Measurements from ENCODE around the gene SCG5.

The SCG5 gene

DNA sequence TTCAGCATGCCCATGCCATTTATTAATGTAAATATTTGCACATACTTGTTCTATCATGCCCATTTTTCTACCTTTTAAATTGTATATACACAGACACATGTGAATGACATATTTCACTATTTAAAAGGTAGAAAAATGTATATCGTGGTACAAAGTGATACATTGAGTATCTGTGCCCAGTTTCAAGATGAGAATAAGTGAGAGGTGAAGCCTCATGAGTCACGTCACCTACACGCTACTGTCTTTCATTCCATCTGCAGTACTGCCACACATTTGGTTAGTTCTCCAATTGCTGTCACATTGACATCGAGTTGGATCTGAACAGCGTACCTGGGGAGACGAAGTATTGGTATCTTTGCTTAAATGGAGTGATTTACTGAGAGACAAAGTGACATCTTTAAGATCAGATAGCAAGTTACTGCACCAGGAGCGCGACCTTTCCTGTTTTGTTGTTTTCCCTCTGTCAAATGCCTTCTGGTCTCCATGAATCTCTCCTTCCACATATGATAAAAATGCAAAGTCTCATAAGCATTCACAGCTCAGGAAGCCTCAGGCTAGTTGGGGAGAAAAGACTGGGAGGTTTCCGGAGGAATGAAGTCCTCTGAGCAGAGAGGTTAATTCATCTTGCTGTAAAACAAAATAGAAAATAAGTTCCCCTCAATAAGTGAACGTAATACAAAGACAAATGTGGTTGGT lies 88.3 kb downstream of the SCG5 start:
- ATAC-seq: no peak

DNA sequence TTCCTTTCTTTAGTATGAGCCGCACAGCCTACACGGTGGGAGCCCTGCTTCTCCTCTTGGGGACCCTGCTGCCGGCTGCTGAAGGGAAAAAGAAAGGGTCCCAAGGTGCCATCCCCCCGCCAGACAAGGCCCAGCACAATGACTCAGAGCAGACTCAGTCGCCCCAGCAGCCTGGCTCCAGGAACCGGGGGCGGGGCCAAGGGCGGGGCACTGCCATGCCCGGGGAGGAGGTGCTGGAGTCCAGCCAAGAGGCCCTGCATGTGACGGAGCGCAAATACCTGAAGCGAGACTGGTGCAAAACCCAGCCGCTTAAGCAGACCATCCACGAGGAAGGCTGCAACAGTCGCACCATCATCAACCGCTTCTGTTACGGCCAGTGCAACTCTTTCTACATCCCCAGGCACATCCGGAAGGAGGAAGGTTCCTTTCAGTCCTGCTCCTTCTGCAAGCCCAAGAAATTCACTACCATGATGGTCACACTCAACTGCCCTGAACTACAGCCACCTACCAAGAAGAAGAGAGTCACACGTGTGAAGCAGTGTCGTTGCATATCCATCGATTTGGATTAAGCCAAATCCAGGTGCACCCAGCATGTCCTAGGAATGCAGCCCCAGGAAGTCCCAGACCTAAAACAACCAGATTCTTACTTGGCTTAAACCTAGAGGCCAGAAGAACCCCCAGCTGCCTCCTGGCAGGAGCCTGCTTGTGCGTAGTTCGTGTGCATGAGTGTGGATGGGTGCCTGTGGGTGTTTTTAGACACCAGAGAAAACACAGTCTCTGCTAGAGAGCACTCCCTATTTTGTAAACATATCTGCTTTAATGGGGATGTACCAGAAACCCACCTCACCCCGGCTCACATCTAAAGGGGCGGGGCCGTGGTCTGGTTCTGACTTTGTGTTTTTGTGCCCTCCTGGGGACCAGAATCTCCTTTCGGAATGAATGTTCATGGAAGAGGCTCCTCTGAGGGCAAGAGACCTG lies 89.5 kb downstream of the SCG5 start:
- no peak for ATAC-seq

DNA sequence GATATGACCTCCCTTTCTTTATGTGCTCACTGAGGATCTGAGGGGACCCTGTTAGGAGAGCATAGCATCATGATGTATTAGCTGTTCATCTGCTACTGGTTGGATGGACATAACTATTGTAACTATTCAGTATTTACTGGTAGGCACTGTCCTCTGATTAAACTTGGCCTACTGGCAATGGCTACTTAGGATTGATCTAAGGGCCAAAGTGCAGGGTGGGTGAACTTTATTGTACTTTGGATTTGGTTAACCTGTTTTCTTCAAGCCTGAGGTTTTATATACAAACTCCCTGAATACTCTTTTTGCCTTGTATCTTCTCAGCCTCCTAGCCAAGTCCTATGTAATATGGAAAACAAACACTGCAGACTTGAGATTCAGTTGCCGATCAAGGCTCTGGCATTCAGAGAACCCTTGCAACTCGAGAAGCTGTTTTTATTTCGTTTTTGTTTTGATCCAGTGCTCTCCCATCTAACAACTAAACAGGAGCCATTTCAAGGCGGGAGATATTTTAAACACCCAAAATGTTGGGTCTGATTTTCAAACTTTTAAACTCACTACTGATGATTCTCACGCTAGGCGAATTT lies 91.2 kb downstream of the SCG5 start:
- no peak for ATAC-seq

DNA sequence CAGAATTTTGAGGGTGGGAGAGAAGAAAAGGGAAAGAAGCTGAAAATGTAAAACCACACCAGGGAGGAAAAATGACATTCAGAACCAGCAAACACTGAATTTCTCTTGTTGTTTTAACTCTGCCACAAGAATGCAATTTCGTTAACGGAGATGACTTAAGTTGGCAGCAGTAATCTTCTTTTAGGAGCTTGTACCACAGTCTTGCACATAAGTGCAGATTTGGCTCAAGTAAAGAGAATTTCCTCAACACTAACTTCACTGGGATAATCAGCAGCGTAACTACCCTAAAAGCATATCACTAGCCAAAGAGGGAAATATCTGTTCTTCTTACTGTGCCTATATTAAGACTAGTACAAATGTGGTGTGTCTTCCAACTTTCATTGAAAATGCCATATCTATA lies 91.8 kb downstream of the SCG5 start:
- no peak for ATAC-seq

DNA sequence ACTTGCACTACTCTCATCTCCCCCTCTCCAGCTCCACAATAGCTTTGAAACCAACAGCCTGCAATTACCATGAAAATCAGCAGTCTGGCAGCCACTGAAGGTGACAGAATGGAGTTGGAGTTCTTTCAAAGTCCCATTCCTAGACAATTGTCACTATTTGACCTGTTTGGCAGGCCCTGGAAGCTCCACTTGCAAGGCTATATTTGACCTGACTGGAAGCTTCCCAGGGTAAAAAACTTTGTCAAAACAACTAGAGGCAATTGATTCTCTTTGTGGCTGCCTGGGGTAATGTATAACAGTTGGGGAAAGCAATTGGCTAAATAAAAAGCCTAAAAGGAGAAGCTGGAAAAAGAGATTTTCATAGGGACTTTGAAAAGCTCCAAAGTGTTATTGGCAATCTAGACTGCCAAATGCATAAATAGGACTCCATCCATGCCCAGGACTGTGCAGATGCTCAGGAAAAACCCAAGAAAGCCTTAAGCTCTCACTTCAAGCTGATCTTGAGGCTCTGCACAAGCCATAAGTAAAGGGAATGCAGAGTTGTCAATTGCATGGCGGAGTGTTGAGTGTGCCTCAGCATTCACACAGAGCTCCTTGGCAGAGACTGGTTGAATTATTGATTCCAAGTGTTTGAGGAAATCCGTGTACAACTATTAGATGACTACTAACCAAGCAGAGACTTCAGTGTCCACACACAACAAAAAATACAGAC lies 94.6 kb downstream of the SCG5 start:
- ATAC-seq: no peak

DNA sequence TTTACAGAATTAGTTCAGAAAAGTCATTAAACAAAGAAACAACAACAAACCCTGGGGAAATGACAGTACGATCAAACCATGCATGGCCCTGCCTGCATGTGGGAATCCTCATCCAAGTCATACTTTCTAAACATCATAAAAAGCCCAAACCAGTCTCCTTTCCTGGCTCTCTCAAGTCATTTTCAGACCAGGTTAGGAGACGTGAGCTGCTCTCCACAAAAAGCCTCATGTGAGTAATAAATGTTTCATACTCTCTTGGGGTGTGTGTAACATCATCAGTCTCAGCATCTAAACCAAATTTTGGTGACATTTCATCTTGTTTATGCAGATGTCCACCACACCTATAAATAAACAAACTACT lies 95.2 kb downstream of the SCG5 start:
- no peak for ATAC-seq

DNA sequence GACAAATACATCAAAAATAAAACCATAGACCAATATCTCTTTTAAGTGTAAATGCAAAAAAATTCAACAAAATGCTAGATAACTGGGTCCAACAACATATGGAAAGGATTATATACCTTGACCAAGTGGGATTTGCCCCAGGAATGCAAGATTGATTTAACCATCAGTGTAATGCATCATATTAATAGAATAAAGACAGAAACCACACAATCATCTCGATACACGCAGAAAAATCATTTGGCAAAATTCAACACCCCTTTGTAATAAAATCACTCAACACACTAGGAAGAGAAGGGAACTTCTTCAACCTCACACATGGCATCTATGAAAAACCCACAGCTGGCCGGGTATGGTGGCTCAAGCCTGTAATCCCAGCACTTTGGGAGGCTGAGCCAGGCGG lies 95.8 kb downstream of the SCG5 start:
- ATAC-seq: no peak

DNA sequence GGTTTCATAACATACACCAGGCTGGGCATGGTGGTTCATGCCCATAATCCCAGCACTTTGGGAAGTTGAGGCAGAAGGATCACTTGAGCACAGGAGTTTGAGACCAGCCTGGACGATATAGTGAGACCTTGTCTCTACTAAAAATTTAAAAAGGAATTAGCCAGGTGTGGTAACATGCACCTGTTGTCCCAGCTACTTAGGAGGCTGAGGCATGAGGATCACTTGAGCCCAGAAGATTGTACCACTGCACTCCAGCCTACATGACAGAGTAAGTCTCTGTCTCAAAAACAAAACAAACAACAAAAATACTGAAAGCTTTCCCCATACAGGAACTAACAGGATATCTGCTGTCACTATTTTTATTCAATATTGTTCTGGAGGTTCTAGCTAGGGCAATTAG lies 97.2 kb downstream of the SCG5 start:
- ATAC-seq: no peak

DNA sequence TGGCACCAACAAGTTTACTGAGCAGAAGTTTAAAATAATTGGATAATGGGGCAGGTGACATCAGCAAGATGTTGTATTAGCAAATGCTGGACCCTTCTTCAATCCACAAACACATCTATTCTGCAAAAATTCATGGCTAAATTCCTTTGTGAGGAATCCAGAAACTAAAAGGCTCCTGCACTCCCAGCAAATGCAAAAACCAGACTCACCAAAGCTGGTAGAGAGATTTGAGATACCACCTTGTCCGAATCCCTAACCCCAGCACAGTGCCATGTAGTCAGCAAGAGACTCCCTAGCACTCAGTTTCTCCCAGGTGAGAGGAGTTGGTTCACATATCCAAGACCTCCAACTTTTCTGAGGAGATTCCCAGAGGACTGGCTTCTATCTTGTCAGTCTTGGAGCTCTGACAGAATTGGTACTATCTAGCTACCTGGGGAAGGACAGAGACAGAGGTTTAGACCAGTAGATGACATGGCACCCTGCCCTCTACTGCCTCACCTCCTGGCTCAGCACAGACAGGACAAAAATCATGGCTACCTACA lies 98.1 kb downstream of the SCG5 start:
- ATAC-seq: no peak

DNA sequence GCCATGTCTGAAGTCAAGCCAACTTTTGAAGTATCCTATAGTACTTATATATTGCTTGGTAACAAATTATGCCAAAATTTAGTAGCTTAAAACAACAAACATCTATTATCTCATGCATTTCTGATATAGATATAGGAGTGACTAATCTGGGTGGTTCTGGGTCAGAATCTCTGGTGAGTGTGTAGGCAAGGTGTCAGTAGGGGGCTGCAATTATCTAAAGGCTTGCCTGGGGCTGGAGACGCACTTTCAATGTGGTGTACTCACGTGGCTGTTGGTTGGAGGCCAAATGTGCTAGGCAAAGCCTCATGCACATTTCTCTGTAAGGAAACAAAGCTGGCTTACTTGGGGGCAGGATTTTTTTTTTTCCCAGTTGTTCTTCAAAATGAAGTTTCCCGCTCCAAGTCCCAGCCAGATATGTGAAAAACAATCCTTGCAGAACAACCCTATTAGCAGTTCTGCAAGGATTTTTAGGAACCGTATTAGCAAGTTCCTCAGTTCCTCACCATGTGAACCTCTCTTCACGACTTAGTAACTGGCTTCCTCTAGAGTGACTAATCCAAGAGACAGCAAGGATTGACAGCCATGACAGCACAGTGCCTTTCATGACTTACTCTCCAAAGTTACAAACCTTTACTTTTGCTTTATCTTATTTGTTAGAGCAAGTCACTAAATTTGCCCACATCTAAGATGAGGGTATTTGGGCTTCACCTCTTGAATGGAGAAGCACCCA lies 102.1 kb downstream of the SCG5 start:
- no peak for ATAC-seq

DNA sequence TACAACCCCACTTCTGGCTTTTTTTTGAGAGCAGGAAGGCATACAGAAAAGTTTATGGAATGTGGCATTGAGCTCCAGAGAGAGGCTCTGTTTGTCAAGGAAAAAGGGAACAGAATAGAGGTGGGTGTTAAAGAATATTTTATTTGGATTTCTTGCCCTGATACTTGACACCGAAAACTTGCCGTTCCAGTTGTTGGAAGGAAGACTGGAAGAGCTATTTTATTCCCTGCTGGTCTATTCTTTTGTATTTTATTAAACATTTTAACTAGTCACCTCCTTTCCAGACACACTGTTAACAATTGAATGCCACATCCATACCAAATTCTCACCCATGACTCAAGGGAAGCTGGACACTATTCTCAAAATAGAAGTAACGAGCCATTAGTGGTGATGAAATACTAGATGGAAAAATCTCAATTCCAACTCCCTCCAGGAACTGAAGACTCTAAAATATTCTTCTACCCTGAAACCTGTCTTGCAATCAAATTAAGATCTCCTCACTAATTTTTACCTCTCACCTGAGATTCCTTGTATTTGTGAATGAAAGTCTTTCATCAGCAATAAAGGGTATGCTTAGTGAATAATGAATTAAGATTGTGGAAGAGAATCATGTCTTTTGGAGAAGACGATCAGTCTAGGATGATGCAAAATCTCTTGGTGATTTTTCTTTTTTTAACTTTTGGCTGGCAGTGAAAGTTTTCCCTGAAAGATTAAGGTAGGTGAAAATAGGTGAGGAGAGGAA lies 104.8 kb downstream of the SCG5 start:
- no peak for ATAC-seq

Measured in activated CD4-positive, CD25-positive, alpha-beta regulatory T cell treated with anti-CD3 and anti-CD28 coated beads, Interleukin-2, amount 50 U/mL, for 24 hours (primary cell).